CD8-positive, alpha-beta memory T cell (primary cell): ENCODE data around the gene MTSS2. TPM values are rescaled to one million over a fixed set of nuclear protein-coding genes. Genes with fewer than 3 reads are reported as not detected.

Source experiments
- CTCF ChIA-PET: fragments of 350-600 bp; sonication (Branson Sonifier 250); formaldehyde crosslinking; loops from one replicate; lab custom pipeline; 2021; ENCODE audit warnings: antibody characterized with exemption; lab: Charles Lee
- POLR2A ChIA-PET: fragments of 350-600 bp; sonication (Branson Sonifier 250); formaldehyde crosslinking; loops from one replicate; lab custom pipeline; 2021; ENCODE audit warnings: antibody characterized with exemption; lab: Charles Lee
- DNase-seq, 5 donors: peaks; one replicate each; pipeline versions ENCODE4 v3.0.0 to v3.0.0-alpha.2; 2020 to 2022; ENCODE audit warnings: mixed read lengths in 1 of 5
- H3K27ac ChIP-seq: one replicate; pipeline ENCODE4 v1.7.0; 2013; ENCODE audit warnings: low read depth, mild to moderate bottlenecking, low read length, moderate library complexity
- H3K27me3 ChIP-seq: 2 replicates; pipeline ENCODE4 v1.7.0; 2013; ENCODE audit warnings: low read length, mild to moderate bottlenecking; ENCODE audit not compliant: insufficient read depth, poor library complexity, severe bottlenecking
- H3K36me3 ChIP-seq: 2 replicates; pipeline ENCODE4 v1.7.0; 2013; ENCODE audit warnings: mild to moderate bottlenecking, low read length, moderate library complexity; ENCODE audit not compliant: insufficient read depth
- H3K4me1 ChIP-seq: 2 replicates; pipeline ENCODE4 v1.7.0; 2013; ENCODE audit warnings: mild to moderate bottlenecking, low read length, moderate library complexity; ENCODE audit not compliant: insufficient read depth
- H3K4me3 ChIP-seq: 2 replicates; pipeline ENCODE4 v1.7.0; 2013; ENCODE audit warnings: mild to moderate bottlenecking, low read length
- H3K9me3 ChIP-seq: 2 replicates; pipeline ENCODE4 v1.7.0; 2013; ENCODE audit warnings: mild to moderate bottlenecking, low read length
- H3K27ac Mint-ChIP-seq, 8 donors: one replicate each; pipeline ENCODE4 v1.8.0; 2020 to 2021; ENCODE audit warnings: mixed read lengths in 8 of 8, mild to moderate bottlenecking in 6 of 8, inconsistent platforms in 3 of 8, moderate library complexity in 3 of 8
- H3K27me3 Mint-ChIP-seq, 2 donors: one replicate each; pipeline ENCODE4 v1.8.0; 2020 to 2021; ENCODE audit warnings: mixed read lengths in 2 of 2, mild to moderate bottlenecking in 1 of 2, moderate library complexity in 1 of 2
- H3K36me3 Mint-ChIP-seq, 3 donors: one replicate each; pipeline ENCODE4 v1.8.0; 2020 to 2021; ENCODE audit warnings: mixed read lengths in 3 of 3, inconsistent platforms in 1 of 3, mild to moderate bottlenecking in 1 of 3
- H3K4me1 Mint-ChIP-seq, 3 donors: one replicate each; pipeline ENCODE4 v1.8.0; 2020 to 2021; ENCODE audit warnings: mixed read lengths in 3 of 3, inconsistent platforms in 1 of 3, mild to moderate bottlenecking in 1 of 3
- H3K4me3 Mint-ChIP-seq, 7 donors: one replicate each; pipeline ENCODE4 v1.8.0; 2020 to 2021; ENCODE audit warnings: mixed read lengths in 7 of 7, mild to moderate bottlenecking in 6 of 7, moderate library complexity in 4 of 7, inconsistent platforms in 2 of 7
- H3K9me3 Mint-ChIP-seq, 5 donors: one replicate each; pipeline ENCODE4 v1.8.0; 2020 to 2022; ENCODE audit warnings: mixed read lengths in 5 of 5, mild to moderate bottlenecking in 3 of 5, moderate library complexity in 2 of 5, inconsistent platforms in 1 of 5
- polyA plus RNA-seq: library from polyadenylated mRNA; unstranded; fragments of 300-500 nt; fragmentation: Illumina TruSeq; gene quantifications from one replicate; pipeline ENCODE4 v1.2.3, GENCODE V29; 2021
- total RNA-seq, 2 experiments: library from RNA; stranded (reverse); gene quantifications; one replicate each; pipeline ENCODE4 v1.2.3, GENCODE V29; 2021

Gene MTSS2
- total and polyA plus RNA-seq, 3 experiments from 2014 or later: 2.2 to 3.0 TPM; not detected in 1

DNA sequence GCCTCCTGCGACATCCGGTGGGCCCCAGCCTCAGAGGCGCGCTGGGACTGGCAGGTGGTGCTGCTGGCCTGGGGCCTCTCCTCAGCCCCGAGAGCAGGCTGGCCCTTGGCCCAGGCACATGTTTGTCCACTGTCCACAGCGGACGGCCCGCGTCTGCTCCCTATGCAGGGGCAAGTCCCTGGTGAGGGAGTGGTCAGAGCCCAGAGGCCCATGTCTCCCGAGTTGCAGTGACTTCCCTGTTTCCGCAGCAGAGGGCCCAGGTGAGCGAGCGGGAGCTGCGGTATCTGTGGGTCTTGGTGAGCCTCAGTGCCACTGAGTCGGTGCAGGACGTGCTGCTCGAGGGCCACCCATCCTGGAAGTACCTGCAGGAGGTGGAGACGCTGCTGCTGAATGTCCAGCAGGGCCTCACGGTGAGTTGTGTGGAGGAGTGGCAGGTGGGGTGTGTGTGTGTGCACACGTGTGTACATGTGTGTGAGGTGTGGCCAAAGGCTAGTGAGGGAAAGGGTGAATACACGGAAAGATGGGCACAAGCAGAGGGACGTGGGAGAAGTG lies 29.1 kb downstream of the MTSS2 start:
- H3K4me3 Mint-ChIP-seq: no peak overlapping the region
- H3K27ac Mint-ChIP-seq: no peak overlapping the region
- H3K4me1 ChIP-seq: peaks cover 5% of the 10 kb centered on the region
- no peaks in the 10 kb centered on the region for H3K36me3 ChIP-seq
- no peaks in the 10 kb centered on the region for H3K27me3 ChIP-seq
- H3K4me1 Mint-ChIP-seq: peaks cover 4 to 5% (median 5%) of the 10 kb centered on the region in 3 donors
- ChIA-PET POLR2A (no interaction called here), CTCF (no interaction called here)
- H3K9me3 Mint-ChIP-seq: no peaks in the 10 kb centered on the region
- H3K27ac ChIP-seq: no peak overlapping the region
- H3K4me3 ChIP-seq: no peak overlapping the region
- H3K36me3 Mint-ChIP-seq: no peaks in the 10 kb centered on the region
- no peak for DNase-seq
- no peaks in the 10 kb centered on the region for H3K9me3 ChIP-seq
- H3K27me3 Mint-ChIP-seq: peaks cover 0 to 1% of the 10 kb centered on the region in 2 donors

DNA sequence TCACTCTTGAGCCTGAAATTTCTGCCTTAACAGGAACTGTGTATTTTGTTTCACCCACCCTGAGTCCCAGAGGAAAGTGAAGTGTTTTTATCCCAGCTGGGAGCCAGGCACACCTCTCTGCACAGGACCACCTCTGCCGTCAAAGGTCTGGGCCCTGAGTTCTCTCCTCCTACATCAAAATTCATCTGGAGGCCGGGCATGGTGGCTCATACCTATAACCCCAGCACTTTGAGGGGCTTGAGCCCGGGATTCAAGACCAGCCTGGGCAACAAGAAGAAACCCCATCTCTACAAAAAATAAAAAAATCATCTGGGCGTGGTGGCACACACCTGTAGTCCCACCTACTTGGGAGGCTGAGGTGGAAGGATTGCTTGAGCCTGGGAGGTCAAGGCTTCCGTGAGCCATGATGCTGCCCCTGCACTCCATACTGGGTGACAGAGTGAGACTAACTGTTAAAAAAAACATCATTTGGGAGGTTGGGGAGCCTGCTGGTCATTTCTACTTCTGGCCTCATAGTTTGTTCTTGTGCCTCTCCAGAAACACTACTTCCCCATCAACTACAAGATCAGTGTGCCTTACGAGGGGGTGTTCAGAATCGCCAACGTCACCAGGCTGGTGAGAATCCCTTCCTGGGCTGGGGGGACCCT lies 29.7 kb downstream of the MTSS2 start:
- no peaks in the 10 kb centered on the region for H3K9me3 ChIP-seq
- H3K9me3 Mint-ChIP-seq: no peaks in the 10 kb centered on the region
- H3K4me1 Mint-ChIP-seq: peaks cover 4 to 5% (median 5%) of the 10 kb centered on the region in 3 donors
- no peaks in the 10 kb centered on the region for H3K36me3 Mint-ChIP-seq
- H3K36me3 ChIP-seq: no peaks in the 10 kb centered on the region
- H3K27me3 Mint-ChIP-seq: peaks cover 0 to 3% of the 10 kb centered on the region in 2 donors
- POLR2A ChIA-PET: no interaction called here
- no peak overlapping the region for H3K27ac ChIP-seq
- no peak for DNase-seq
- CTCF ChIA-PET: interaction anchor here (0.6 kb wide), 1 partner anchor 1344 kb away, joined by 3 read pairs; no protein-coding TSS in a partner anchor
- no peak overlapping the region for H3K4me3 ChIP-seq
- H3K27me3 ChIP-seq: no peaks in the 10 kb centered on the region
- no peak overlapping the region for H3K4me3 Mint-ChIP-seq
- peaks cover 5% of the 10 kb centered on the region for H3K4me1 ChIP-seq
- no peak overlapping the region for H3K27ac Mint-ChIP-seq

DNA sequence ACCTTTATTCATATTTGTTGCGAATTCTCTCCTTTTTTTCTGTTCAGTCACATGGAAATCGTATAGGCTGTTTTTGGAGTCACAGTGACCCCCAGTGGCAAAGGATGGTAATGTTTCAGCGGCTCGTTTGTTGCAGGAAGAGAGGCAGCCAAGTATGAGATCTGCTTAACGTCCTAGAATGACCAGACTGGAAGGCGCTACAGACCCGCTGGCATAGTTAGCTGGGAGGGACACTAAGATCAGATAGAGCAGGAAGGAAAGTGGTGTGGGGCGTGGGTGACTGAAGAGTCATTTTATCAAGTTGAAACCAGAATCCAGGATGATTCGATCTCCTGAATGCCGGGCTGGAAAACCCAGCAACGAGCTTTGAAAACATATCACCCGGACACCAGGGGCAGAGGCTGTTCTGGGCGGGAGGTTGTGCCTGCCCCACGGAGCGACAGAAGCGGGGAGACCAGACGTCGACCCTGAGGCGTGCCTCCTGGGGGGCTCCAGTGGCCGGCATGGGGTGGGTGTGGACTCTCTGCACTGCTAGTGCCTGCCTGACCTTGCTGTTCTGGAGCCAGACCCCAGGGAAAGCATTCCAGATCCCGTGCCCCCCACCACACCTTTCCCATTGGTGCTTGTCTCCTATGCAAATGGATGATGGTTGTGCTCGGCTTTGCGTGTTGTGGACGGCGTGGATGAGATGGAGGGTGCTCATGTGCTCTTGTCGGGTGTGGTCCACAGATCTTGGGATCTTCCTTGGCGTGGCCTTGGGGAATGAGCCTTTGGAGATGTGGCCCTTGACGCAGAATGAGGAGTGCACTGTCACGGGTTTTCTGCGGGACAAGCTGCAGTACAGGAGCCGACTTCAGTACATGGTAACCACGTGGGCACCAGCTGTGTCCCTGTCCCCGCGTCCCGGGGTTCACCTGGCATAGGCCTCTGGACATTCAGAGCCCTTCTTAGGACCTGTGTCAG lies 31.8 kb downstream of the MTSS2 start:
- no peaks in the 10 kb centered on the region for H3K9me3 Mint-ChIP-seq
- H3K27me3 ChIP-seq: no peaks in the 10 kb centered on the region
- H3K36me3 Mint-ChIP-seq: no peaks in the 10 kb centered on the region
- no peaks in the 10 kb centered on the region for H3K9me3 ChIP-seq
- H3K4me1 ChIP-seq: peaks cover 5% of the 10 kb centered on the region
- DNase-seq: peak; percentile 54 to 78 (median 65)
- ChIA-PET POLR2A (no interaction called here), CTCF (interaction anchor here (0.8 to 2.5 kb wide), 10 partner anchors 15 to 329 kb away, joined by 3 to 19 read pairs (median 4); no protein-coding TSS in a partner anchor)
- peak overlapping the region; percentile 14 for H3K4me3 ChIP-seq
- H3K27me3 Mint-ChIP-seq: peaks cover 0 to 3% of the 10 kb centered on the region in 2 donors
- no peak overlapping the region for H3K27ac ChIP-seq
- H3K27ac Mint-ChIP-seq: peak overlapping the region in 5 of 8 donors; percentile 6 to 95 (median 39)
- H3K4me3 Mint-ChIP-seq: peak overlapping the region in 6 of 7 donors; percentile 9 to 67 (median 50)
- H3K36me3 ChIP-seq: no peaks in the 10 kb centered on the region
- H3K4me1 Mint-ChIP-seq: peaks cover 4 to 5% (median 5%) of the 10 kb centered on the region in 3 donors

- ChIA-PET CTCF (interaction anchor here (0.8 to 2.5 kb wide), 10 partner anchors 14 to 489 kb away, joined by 3 to 19 read pairs (median 4); no protein-coding TSS in a partner anchor), POLR2A (no interaction called here)
- Histone ChIP-seq H3K36me3 (no peaks in the 10 kb centered on the region), H3K27ac (no peak overlapping the region), H3K9me3 (no peaks in the 10 kb centered on the region), H3K4me1 (peaks cover 5% of the 10 kb centered on the region), H3K27me3 (no peaks in the 10 kb centered on the region), H3K4me3 (no peak overlapping the region)
- Mint-ChIP-seq H3K36me3 (no peaks in the 10 kb centered on the region), H3K27ac (peak overlapping the region in 3 of 8 donors; percentile 6 to 95 (median 47)), H3K4me1 (peaks cover 4 to 5% (median 5%) of the 10 kb centered on the region in 3 donors), H3K9me3 (no peaks in the 10 kb centered on the region), H3K27me3 (peaks cover 0 to 2% of the 10 kb centered on the region in 2 donors), H3K4me3 (no peak overlapping the region)
- no peak for DNase-seq
Observed at GRCh38 chr16:70653406-70653805, 32.4 kb downstream of the MTSS2 start.

DNA sequence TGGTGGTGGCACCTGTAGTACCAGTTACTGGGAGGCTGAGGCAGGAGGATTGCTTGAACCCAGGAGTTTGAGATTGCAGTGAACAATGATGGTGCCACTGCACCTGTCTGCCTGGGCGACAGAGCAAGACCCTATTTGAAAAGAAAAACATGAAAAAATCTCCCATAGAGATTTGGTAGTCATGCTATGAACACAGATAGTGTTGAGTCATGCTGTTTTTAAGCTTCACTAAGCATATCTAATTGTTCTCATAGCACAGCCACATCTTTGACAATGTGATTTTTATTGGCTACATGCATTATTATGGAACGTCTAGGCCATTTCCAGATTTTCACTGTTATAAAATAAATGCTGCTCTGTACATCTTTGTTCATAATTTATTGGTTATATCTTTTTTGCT lies 33.5 kb downstream of the MTSS2 start:
- no peak overlapping the region for H3K4me3 Mint-ChIP-seq
- Histone ChIP-seq H3K4me1 (peaks cover 5% of the 10 kb centered on the region), H3K27me3 (no peaks in the 10 kb centered on the region), H3K36me3 (no peaks in the 10 kb centered on the region), H3K27ac (no peak overlapping the region), H3K9me3 (no peaks in the 10 kb centered on the region), H3K4me3 (no peak overlapping the region)
- POLR2A ChIA-PET: no interaction called here
- CTCF ChIA-PET: interaction anchor here (0.8 to 2.5 kb wide), 4 partner anchors 17 to 488 kb away, joined by 3 to 19 read pairs (median 4); no protein-coding TSS in a partner anchor
- no peak overlapping the region for H3K27ac Mint-ChIP-seq
- DNase-seq: no peak
- no peaks in the 10 kb centered on the region for H3K9me3 Mint-ChIP-seq
- no peaks in the 10 kb centered on the region for H3K36me3 Mint-ChIP-seq
- peaks cover 0 to 2% of the 10 kb centered on the region in 2 donors for H3K27me3 Mint-ChIP-seq
- peaks cover 4 to 5% (median 5%) of the 10 kb centered on the region in 3 donors for H3K4me1 Mint-ChIP-seq

- Histone ChIP-seq H3K27ac (no peak overlapping the region), H3K4me3 (no peak overlapping the region), H3K4me1 (peaks cover 5% of the 10 kb centered on the region), H3K27me3 (no peaks in the 10 kb centered on the region), H3K36me3 (no peaks in the 10 kb centered on the region), H3K9me3 (no peaks in the 10 kb centered on the region)
- ChIA-PET POLR2A (no interaction called here), CTCF (interaction anchor here (1.2 kb wide), 1 partner anchor 119 kb away, joined by 3 read pairs; no protein-coding TSS in a partner anchor)
- Mint-ChIP-seq H3K4me1 (peaks cover 4 to 5% (median 5%) of the 10 kb centered on the region in 3 donors), H3K9me3 (no peaks in the 10 kb centered on the region), H3K4me3 (no peak overlapping the region), H3K27ac (no peak overlapping the region), H3K27me3 (peaks cover 0 to 2% of the 10 kb centered on the region in 2 donors), H3K36me3 (no peaks in the 10 kb centered on the region)
- DNase-seq: no peak
Observed at GRCh38 chr16:70651524-70651923, 34.3 kb downstream of the MTSS2 start.

DNA sequence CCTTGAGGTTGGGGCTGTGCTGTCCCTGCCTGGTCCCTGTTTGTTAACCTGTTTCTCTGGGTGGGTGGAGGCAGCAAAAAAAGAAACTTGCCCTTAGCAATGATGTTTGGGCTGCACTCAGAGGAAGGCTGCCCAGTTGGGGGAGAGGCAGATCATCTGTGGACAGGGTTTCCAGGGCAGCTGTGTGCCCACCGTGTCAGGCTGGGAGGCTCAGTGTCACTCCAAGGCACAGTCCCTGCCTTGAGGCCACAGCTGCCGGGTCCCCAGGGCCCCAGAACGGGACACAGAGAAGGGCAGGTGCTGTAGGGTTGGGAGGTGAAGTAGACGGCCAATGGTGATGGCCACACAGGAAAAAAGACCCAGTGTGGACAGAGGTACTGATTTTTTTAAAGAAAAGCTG lies 35.6 kb downstream of the MTSS2 start:
- no peaks in the 10 kb centered on the region for H3K9me3 Mint-ChIP-seq
- Histone ChIP-seq H3K4me1 (peaks cover 5% of the 10 kb centered on the region), H3K9me3 (no peaks in the 10 kb centered on the region), H3K27me3 (no peaks in the 10 kb centered on the region), H3K4me3 (no peak overlapping the region), H3K36me3 (no peaks in the 10 kb centered on the region), H3K27ac (no peak overlapping the region)
- peak overlapping the region in 2 of 8 donors; percentile 1 to 95 for H3K27ac Mint-ChIP-seq
- H3K36me3 Mint-ChIP-seq: no peaks in the 10 kb centered on the region
- peaks cover 0 to 2% of the 10 kb centered on the region in 2 donors for H3K27me3 Mint-ChIP-seq
- CTCF ChIA-PET: no interaction called here
- H3K4me1 Mint-ChIP-seq: peaks cover 4 to 5% (median 5%) of the 10 kb centered on the region in 3 donors
- POLR2A ChIA-PET: no interaction called here
- H3K4me3 Mint-ChIP-seq: peak overlapping the region in 1 of 7 donors; percentile 34
- no peak for DNase-seq
